ENCODE measurements around the gene CAPN10.

The CAPN10 gene

GRCh38 chr2:240565333-240566202 is 21.0 kb upstream of the CAPN10 start:
- TF ChIP-seq CTCF (IDR thresholded peaks at IDR 0.05; ENCODE audit: low read depth, low read length) = no peak

GRCh38 chr2:240566203-240567136 is 20.1 kb upstream of the CAPN10 start:
- TF ChIP-seq CTCF (IDR thresholded peaks at IDR 0.05; ENCODE audit: low read depth, low read length) = peak; percentile 56

More at GRCh38 chr2:240565333-240566202, 21.0 kb upstream of the CAPN10 start:
- 0 out of 2 replicates have a peak overlapping the region, but pooled peaks have one; percentile 12 for H3K4me3 ChIP-seq (ENCODE audit: low read depth, low read length)

GRCh38 chr2:240567137-240567871 is 19.2 kb upstream of the CAPN10 start:
- H3K4me3 ChIP-seq (ENCODE audit: low read depth, low read length) = peak overlapping the region; percentile 72

More at GRCh38 chr2:240566203-240567136, 20.1 kb upstream of the CAPN10 start:
- peak overlapping the region; percentile 12; the same call in 1 of the 2 replicates for H3K4me3 ChIP-seq (ENCODE audit: low read depth, low read length)

GRCh38 chr2:240567872-240568677 is 18.5 kb upstream of the CAPN10 start, which contains the start of gene RNPEPL1:
RNPEPL1 (plus strand) TSS chr2:240568484; CDS start chr2:240568587, 103 bp downstream.
- peak within 1 kb of the TSS; percentile 72 for H3K4me3 ChIP-seq (ENCODE audit: low read depth, low read length)
- TF ChIP-seq CTCF (IDR thresholded peaks at IDR 0.05; ENCODE audit: low read depth, low read length) = no peak

More at GRCh38 chr2:240567137-240567871, 19.2 kb upstream of the CAPN10 start:
- no peak for TF ChIP-seq CTCF (IDR thresholded peaks at IDR 0.05; ENCODE audit: low read depth, low read length)

GRCh38 chr2:240568678-240569522 is 17.6 kb upstream of the CAPN10 start:
- TF ChIP-seq CTCF (IDR thresholded peaks at IDR 0.05; ENCODE audit: low read depth, low read length) = no peak

More at GRCh38 chr2:240568678-240569522, 17.6 kb upstream of the CAPN10 start:
- H3K4me3 ChIP-seq (ENCODE audit: low read depth, low read length) = peak overlapping the region; percentile 65

Measured in WI38 (cell line).